Measurements from ENCODE around the gene SELENOH.

SELENOH gene

DNA sequence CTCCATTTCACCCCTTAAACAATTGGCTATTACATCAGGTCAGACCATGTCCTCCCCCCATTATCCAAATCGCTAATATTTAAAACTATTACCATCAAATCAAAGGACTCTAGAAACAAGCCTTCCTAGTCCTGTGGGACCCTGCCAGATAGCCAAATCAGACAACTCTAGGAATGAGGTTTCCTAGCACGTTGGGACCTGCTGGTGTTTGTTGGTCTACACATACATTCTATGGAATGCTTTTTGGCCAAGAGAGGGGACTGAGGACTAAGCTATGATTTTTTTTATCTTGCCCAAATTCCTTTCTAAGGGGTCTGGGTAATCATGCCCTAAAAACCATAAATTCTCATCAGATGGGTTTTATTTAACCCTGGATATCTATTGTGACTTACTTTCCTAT is 14.1 kb upstream of the SELENOH start:
- no peak for TF ChIP-seq TAF1 (IDR thresholded peaks at IDR 0.05; ENCODE audit: borderline replicate concordance, insufficient read depth, low read length)
- TF ChIP-seq POLR2AphosphoS5 (IDR thresholded peaks at IDR 0.05; ENCODE audit: low read depth, low read length), result no peak
- no peak for TF ChIP-seq FOXP2 (optimal IDR thresholded peaks at IDR 0.05; ENCODE audit: borderline replicate concordance, extremely low read depth, extremely low read length, insufficient read depth)
- TF ChIP-seq, protein P1, sequence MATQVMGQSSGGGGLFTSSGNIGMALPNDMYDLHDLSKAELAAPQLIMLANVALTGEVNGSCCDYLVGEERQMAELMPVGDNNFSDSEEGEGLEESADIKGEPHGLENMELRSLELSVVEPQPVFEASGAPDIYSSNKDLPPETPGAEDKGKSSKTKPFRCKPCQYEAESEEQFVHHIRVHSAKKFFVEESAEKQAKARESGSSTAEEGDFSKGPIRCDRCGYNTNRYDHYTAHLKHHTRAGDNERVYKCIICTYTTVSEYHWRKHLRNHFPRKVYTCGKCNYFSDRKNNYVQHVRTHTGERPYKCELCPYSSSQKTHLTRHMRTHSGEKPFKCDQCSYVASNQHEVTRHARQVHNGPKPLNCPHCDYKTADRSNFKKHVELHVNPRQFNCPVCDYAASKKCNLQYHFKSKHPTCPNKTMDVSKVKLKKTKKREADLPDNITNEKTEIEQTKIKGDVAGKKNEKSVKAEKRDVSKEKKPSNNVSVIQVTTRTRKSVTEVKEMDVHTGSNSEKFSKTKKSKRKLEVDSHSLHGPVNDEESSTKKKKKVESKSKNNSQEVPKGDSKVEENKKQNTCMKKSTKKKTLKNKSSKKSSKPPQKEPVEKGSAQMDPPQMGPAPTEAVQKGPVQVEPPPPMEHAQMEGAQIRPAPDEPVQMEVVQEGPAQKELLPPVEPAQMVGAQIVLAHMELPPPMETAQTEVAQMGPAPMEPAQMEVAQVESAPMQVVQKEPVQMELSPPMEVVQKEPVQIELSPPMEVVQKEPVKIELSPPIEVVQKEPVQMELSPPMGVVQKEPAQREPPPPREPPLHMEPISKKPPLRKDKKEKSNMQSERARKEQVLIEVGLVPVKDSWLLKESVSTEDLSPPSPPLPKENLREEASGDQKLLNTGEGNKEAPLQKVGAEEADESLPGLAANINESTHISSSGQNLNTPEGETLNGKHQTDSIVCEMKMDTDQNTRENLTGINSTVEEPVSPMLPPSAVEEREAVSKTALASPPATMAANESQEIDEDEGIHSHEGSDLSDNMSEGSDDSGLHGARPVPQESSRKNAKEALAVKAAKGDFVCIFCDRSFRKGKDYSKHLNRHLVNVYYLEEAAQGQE (IDR thresholded peaks at IDR 0.05; ENCODE audit: insufficient read depth in 1 of 2, low read depth in 2 of 2, low read length in 2 of 2), result no peak
- TF ChIP-seq SIN3A (IDR thresholded peaks at IDR 0.05; ENCODE audit: borderline replicate concordance, insufficient read depth, low read length), result no peak

- no peak for TF ChIP-seq POLR2AphosphoS5 (IDR thresholded peaks at IDR 0.05; ENCODE audit: low read depth, low read length)
- TF ChIP-seq, protein P1 (IDR thresholded peaks at IDR 0.05; ENCODE audit: insufficient read depth in 1 of 2, low read depth in 2 of 2, low read length in 2 of 2), result no peak
- no peak for TF ChIP-seq TAF1 (IDR thresholded peaks at IDR 0.05; ENCODE audit: borderline replicate concordance, insufficient read depth, low read length)
- no peak for TF ChIP-seq SIN3A (IDR thresholded peaks at IDR 0.05; ENCODE audit: borderline replicate concordance, insufficient read depth, low read length)
- TF ChIP-seq FOXP2 (optimal IDR thresholded peaks at IDR 0.05; ENCODE audit: borderline replicate concordance, extremely low read depth, extremely low read length, insufficient read depth), result no peak
These were observed 12.5 kb upstream of the SELENOH start for GRCh38 chr11:57728829-57729228.

- TF ChIP-seq TAF1 (IDR thresholded peaks at IDR 0.05; ENCODE audit: borderline replicate concordance, insufficient read depth, low read length), result no peak
- TF ChIP-seq, protein P1 (IDR thresholded peaks at IDR 0.05; ENCODE audit: insufficient read depth in 1 of 2, low read depth in 2 of 2, low read length in 2 of 2), result no peak
- no peak for TF ChIP-seq FOXP2 (optimal IDR thresholded peaks at IDR 0.05; ENCODE audit: borderline replicate concordance, extremely low read depth, extremely low read length, insufficient read depth)
- no peak for TF ChIP-seq POLR2AphosphoS5 (IDR thresholded peaks at IDR 0.05; ENCODE audit: low read depth, low read length)
- no peak for TF ChIP-seq SIN3A (IDR thresholded peaks at IDR 0.05; ENCODE audit: borderline replicate concordance, insufficient read depth, low read length)
These were observed 11.8 kb upstream of the SELENOH start for GRCh38 chr11:57729479-57729878.

- TF ChIP-seq SIN3A (IDR thresholded peaks at IDR 0.05; ENCODE audit: borderline replicate concordance, insufficient read depth, low read length) (no peak), TAF1 (IDR thresholded peaks at IDR 0.05; ENCODE audit: borderline replicate concordance, insufficient read depth, low read length) (no peak), POLR2AphosphoS5 (IDR thresholded peaks at IDR 0.05; ENCODE audit: low read depth, low read length) (no peak), FOXP2 (optimal IDR thresholded peaks at IDR 0.05; ENCODE audit: borderline replicate concordance, extremely low read depth, extremely low read length, insufficient read depth) (no peak)
- TF ChIP-seq, protein P1 (IDR thresholded peaks at IDR 0.05; ENCODE audit: insufficient read depth in 1 of 2, low read depth in 2 of 2, low read length in 2 of 2), result no peak
These were observed 8.6 kb upstream of the SELENOH start for GRCh38 chr11:57732661-57733060.

Data from PFSK-1 (cell line).